GM19328 (cell line): Measurements from ENCODE around the gene SLC35B1.
"Not testable (repeated sequence)": the region's sequence is repeated elsewhere in the genome, so short reads cannot be mapped to it uniquely, and the experiment has no call there.

ENCODE experiments used
- ATAC-seq: cut with Tn5 transposase; IDR thresholded peaks from one replicate; pipeline ENCODE4 v1.9.1; 2021; ENCODE audit warnings: mild to moderate bottlenecking, moderate library complexity; ENCODE audit not compliant: unreplicated experiment

Gene SLC35B1

DNA sequence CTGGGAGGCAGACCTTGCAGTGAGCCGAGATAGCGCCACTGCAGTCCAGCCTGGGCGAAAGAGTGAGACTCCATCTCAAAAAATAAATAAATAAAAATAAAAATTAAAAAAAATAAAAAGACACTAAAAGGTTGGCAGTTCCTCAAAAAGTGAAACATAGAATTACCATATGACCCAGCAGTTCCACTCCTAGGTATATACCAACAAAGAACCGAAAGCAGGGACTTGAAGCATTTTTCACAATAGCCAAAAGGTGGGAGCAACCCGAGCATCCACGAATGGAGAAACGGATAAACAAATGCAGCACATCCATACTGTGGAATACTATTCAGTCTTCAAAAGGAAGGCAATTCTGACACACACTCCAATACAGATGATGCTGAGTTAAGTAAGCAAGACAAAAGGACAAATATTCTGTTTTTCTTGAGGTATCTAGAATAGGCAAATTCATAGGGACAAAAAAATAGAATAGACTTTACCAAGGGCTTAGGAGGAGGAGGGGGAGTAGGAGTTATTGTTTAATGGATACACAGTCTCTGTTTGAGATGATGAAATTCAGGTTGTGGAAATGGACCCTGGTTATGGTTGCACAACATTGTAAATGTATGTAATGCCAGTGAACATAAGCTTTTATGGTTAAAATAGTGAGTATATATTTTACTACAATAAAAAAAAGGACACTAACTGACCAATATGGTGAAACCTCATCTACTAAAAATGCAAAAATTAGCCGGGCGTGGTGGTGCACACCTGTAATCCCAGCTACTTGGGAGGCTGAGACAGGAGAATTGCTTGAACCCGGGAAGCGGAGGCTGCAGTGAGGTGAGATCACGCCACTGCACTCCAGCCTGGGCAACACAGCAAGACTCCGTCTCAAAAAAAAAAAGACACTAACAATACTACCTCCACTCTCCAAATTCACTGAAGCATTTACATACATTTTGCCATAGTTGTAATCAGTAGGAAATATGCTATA, 27.0 kb upstream of the SLC35B1 start:
- no peak for ATAC-seq

- ATAC-seq: no peak
Observed at GRCh38 chr17:49731435-49731831, 23.7 kb upstream of the SLC35B1 start.

DNA sequence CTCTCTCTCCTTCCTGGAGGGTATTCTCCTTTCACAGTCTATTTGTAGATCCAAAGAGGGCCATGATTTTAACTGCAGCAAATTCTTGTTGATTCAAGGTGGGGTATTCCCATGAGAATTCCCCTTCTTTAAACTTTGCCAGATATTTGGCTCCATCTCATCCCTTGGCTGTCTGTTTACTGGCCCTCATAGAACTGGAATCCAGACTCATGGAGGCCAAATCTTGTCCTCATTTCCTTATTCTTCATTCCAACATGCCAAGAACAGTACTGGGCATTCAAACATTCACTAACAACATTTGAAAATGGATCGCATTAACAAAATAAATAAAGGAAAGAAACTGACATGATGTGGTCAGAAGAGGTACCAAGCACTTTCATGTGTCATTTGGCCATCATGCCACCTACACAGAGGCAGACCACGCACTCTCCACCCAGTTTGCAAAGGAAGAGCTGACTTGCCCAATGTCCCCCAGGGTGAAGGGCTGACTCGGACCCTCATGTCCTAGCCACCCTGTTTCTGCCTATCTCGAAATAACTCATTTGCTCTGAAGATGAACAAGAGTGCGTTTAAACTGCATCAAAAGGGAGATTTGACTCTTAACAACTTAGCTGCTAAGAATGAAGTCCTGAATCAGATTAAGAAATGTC, 23.1 kb upstream of the SLC35B1 start:
- ATAC-seq: no peak

DNA sequence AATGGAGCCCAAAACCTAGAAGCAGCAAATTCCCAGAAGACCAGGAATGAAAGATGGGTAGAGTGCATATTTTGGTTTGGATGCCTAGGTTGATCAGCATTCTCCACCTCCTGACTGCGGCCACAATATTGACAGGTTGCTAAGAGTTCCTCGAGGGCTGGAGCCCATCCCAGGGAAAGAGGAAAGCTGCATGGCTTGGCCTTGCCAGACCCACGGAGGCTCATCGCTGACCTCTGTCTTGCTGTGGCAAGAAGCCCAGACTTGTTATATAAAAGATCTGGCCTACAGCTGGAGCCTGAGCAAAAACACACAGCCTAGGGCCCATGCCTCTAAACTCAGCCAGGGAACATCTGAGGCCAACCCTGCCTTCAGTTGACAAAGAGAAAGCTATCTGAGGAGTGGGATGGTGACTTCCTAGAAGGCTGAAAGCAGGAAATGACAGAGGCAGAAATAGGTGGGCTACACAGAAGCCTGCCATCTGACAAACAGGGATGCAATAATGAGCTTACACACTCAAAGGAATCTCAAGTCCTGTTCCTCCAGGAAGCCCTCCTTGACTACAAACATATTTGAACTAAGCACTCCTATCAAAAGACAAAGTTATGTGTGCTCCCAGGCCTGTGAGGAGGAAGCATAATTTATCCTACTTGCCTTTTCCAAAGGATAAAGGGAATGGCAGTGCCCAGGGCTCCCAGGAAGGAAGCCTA, 22.5 kb upstream of the SLC35B1 start:
- ATAC-seq: no peak

GRCh38 chr17:49729069-49729468, 21.3 kb upstream of the SLC35B1 start:
- no peak for ATAC-seq

DNA sequence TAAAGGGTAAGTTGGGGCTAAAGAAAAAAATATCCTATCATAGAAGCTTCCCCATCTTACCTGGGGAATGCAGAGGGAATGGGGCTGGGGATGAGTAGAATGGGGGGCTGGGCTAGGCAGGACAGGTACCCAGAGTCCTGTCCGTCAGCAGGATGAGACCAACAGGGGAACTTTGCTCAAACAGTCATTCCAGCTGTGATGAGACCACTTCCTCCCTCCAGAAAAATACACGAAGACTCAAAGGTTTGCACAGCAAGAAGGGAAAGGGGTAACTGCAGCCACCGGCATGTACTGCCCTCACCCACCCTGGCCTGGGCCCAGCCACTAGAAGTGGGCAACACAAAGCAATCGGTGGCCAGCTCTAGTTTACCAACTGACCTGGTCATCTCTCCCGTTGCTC, 20.7 kb upstream of the SLC35B1 start:
- no peak for ATAC-seq

DNA sequence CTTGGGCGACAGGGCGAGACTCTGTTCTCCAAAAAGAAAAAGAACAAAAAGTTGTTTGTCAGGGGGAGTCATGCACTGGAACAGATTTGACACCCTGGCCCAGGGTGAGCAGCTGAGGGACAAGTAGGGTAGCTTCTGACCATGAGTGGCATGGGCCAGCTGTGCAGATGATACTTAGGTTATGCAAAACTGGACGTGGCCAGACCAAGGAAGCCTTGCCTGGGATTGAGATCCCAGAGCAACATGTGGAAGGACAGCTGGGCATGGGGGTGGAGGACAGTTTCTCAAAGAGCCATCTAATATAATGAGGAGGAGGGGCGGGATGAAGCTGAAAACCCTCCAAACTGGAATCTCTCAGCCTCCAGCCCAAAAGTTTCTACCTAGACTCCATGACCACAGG, 19.6 kb upstream of the SLC35B1 start:
- no peak for ATAC-seq

- ATAC-seq: no peak
Observed at GRCh38 chr17:49725452-49726130, 17.8 kb upstream of the SLC35B1 start.

GRCh38 chr17:49724552-49724951, 16.8 kb upstream of the SLC35B1 start:
- ATAC-seq: not testable (repeated sequence)

DNA sequence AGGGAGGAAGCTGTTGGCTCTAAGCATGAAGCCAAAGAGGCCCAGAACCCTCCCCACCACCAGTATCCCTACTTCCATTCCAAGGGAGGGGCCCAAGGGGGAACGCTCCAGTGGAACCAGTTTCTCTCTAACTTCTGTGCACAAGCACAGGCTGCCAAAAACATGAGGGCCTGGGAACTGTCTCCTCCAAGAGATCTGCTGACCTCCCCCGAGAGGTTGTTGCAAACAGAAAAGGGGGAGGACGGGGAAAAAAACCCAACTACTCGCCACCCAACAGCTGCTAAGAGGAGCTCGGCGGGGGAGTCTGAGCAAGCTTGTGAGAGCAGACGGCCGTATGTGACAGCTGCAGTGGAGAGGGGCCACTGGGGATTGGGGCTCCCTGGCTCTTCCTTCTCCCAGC, 15.7 kb upstream of the SLC35B1 start:
- no peak for ATAC-seq

- ATAC-seq: no peak
Observed at GRCh38 chr17:49722066-49722465, 14.3 kb upstream of the SLC35B1 start.

- ATAC-seq: no peak
Observed at GRCh38 chr17:49717371-49717861, 9.7 kb upstream of the SLC35B1 start.

DNA sequence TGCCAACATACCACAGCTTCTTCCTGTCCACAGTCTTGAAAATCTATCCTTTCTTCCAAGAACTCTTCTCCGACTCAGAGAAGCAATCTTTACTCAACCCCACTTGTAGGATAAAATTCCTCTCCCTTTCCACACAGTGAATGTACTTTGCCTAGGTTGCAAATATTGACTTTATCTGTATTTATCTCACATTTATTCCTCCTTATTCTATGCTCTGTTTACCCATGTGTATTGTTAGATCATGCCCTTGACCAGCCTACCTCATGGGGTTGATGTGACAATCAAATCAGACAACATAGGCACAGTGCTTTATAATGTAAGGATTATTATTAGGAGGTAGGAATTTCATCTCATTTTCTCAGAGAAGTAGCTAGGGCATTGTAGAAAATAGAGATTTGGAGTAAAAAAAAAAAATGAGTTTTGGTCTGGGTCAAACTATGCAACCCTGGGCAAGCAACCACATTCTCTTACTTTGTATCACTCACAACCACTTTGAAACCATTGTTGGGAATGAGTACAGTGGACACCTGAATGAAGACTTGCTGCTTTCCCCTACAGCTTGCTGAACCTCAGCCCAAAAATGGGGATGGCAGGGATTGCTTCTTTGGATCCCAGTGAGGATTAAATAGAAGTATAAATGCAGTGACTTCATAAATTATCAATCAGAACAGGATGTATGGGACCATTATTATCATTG, 9.1 kb upstream of the SLC35B1 start:
- ATAC-seq: no peak

DNA sequence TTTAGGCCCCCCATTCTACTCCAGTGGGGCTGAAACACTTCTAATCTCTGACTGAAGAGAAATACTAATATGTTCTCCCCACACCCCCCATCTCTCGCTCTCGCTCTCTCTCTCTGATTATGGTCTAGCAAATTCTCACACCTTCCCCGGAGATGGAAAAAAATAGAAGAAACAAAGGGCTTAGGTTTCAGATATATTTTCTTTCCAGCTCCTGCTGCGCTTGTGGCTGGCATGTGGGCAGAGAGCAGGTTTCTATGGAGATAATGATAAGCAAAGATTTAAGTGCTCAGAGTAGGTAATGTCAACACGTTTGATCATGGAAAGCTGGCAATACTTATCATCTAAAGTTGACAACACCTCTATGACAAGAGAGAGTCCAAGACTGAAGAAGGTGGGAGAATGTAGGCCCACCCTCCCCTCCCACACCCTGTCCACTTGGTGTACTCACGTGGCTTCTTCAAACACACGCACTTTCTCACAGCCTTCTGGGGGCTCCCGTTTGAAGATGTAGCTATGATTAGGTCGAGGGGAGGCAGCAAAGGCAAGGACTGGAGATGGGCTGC, 8.0 kb upstream of the SLC35B1 start:
- ATAC-seq: no peak

DNA sequence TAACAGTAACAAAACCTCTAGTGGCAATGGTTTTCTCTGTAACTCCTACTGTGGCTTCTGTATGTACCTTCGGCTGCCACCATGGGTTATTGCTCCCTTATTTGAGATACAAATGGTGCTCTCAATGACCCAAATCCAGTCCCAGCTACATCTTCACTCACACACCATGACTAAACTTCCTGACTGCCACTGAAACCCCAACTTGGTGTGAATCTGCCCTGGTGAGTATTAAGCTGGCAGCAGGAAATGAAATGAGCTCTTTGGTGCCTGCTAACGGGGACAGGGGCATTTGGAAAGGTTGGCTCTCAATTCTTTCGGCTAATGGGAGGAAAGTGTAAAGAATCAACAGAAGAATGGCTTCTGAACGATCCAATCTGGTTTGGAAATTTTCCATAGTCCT, 7.5 kb upstream of the SLC35B1 start:
- no peak for ATAC-seq

GRCh38 chr17:49708515-49709183, 885 bp upstream of the SLC35B1 start:
- ATAC-seq: no peak

GRCh38 chr17:49707246-49707607, 537 bp downstream of the SLC35B1 start:
- no peak for ATAC-seq

DNA sequence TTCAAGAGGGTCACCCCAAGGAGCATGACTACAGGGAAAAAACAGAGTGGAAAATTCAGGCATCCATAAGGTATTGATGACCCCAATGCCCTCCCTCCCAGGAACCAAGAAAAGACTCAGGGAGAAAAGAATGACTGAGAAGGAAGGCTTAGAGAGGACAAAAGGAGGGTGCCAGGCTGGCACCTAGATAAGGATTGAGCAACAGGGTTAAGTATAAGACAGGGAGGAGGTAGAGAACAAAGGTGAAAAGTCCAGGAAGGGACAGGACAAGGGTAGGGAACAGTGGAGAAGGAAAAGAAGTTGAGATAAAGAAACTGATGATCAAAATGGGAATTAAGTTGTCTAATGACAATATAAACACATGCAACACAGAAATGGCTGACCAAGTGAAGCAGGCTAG, 2.5 kb downstream of the SLC35B1 start:
- no peak for ATAC-seq

DNA sequence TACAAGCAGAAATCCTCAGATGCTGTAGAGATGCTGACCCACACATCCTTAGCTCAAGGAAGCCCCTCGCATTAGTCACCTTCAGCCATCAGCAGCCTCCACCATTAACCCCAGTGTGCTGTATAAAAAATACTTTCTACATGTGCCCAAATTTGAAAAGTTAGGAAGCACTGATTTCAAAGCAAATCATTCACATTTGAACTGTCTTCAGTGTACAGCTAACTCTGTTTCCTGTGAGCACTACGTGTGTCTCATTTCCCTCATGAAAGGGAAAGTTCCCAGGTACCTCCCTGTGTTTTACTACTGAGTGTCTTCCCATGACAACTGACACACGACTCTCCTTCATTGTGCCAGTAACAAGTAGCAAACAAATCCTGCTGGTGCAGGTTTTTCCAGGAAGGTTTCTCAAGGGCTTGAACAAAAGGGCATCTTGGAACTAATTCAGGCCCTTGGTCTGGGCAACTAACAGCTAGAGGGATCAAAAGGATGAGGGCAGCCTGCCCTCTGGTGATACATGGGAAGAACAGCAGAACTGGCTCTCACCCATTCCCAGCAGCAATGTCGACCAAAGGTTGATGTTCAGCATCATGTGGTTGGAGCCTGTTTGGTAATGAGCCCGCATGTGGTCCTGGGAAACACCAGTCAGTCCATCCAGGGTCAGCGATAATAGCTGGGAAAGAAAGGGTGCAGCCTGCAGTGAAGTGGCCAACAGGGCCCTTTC, 4.0 kb downstream of the SLC35B1 start:
- no peak for ATAC-seq
